GM12878 (cell line): ENCODE data around the gene MMD. TPM values are rescaled to one million over a fixed set of nuclear protein-coding genes. Genes with fewer than 3 reads are reported as not detected.
A peak's percentile ranks its signal among the peaks of the same experiment; 100 is the strongest.

Experiments
- ATAC-seq: fragments of 200-7000 bp; cut with Tn5 transposase; 3 replicates; pipeline ENCODE4 v1.9.1; 2020; ENCODE audit warnings: mild to moderate bottlenecking, moderate library complexity
- BruUV-seq: library from RNA; stranded (reverse); fragments of 400-500 nt; replicated peaks from 2 replicates; lab custom pipeline; 2021; lab: Mats Ljungman, UMichigan
- CTCF ChIA-PET: fragments of 300-600 bp; sonication (Branson Sonifier 250); formaldehyde crosslinking; extraction: SDS; loops from one replicate; lab custom pipeline; 2021; ENCODE audit warnings: inconsistent platforms; lab: Yijun Ruan, JAX
- POLR2A ChIA-PET: fragments of 350-600 bp; formaldehyde crosslinking; extraction: SDS; loops from one replicate; lab custom pipeline; 2021; ENCODE audit warnings: inconsistent platforms; lab: Charles Lee
- RAD21 ChIA-PET: fragments of 300-600 bp; sonication (Branson Sonifier 250); formaldehyde crosslinking; loops from one replicate; lab custom pipeline; 2023; ENCODE audit warnings: antibody characterized with exemption; ENCODE audit not compliant: unreplicated experiment; lab: Charles Lee
- SMC1A ChIA-PET: fragments of 300-600 bp; sonication (Branson Sonifier 250); formaldehyde crosslinking; loops from one replicate; lab custom pipeline; 2023; ENCODE audit not compliant: unreplicated experiment, uncharacterized antibody; lab: Charles Lee
- DNase-seq: peaks from one replicate; pipeline ENCODE4 v3.0.0-alpha.2; 2011; ENCODE audit warnings: low read depth, low spot score
- FAIRE-seq: peaks from 3 replicates; lab custom pipeline; 2011; peaks lifted over from hg19 to GRCh38; lab: Jason Lieb, UNC
- H2AFZ ChIP-seq: 2 replicates; pipeline ENCODE4 v1.6.0; 2011; ENCODE audit warnings: low read depth, low read length, control low read depth; ENCODE audit not compliant: control insufficient read depth
- H3K27ac ChIP-seq: 2 replicates; pipeline ENCODE4 v1.5.1; 2011; ENCODE audit warnings: control low read depth; ENCODE audit not compliant: control insufficient read depth, insufficient read depth
- H3K27me3 ChIP-seq, 2 experiments: replicated peaks in 1 of 2; 2 replicates each; pipeline versions ENCODE4 v1.6.0 to v1.6.1; 2011; ENCODE audit warnings: low read length in 1 of 2; ENCODE audit not compliant: control insufficient read depth in 2 of 2, insufficient read depth in 2 of 2
- H3K36me3 ChIP-seq, 2 experiments: 2 replicates each; pipeline ENCODE4 v1.5.1; 2011; ENCODE audit warnings: low read length in 1 of 2; ENCODE audit not compliant: control insufficient read depth in 2 of 2, insufficient read depth in 2 of 2
- H3K4me1 ChIP-seq: 2 replicates; pipeline ENCODE4 v1.6.1; 2011; ENCODE audit warnings: mild to moderate bottlenecking, low read length, moderate library complexity, mixed read lengths; ENCODE audit not compliant: control insufficient read depth, insufficient read depth
- H3K4me2 ChIP-seq: 2 replicates; pipeline ENCODE4 v1.6.0; 2011; ENCODE audit warnings: control low read depth; ENCODE audit not compliant: control insufficient read depth, insufficient read depth
- H3K4me3 ChIP-seq: fragments of 200-600 bp; sonication (generic); 2 replicates; pipeline ENCODE4 v1.5.1; 2016
- H3K79me2 ChIP-seq: 2 replicates; pipeline ENCODE4 v1.6.0; 2011; ENCODE audit warnings: low read length; ENCODE audit not compliant: control insufficient read depth, insufficient read depth
- H3K9ac ChIP-seq: 2 replicates; pipeline ENCODE4 v1.8.0; 2011; ENCODE audit warnings: low read length, control low read depth, mixed read lengths; ENCODE audit not compliant: control insufficient read depth, insufficient read depth
- H3K9me3 ChIP-seq: replicated peaks from 3 replicates; pipeline ENCODE4 v1.5.1; 2011; ENCODE audit warnings: mild to moderate bottlenecking, low read length; ENCODE audit not compliant: control insufficient read depth, insufficient read depth
- H4K20me1 ChIP-seq: 2 replicates; pipeline ENCODE4 v1.6.0; 2011; ENCODE audit not compliant: control insufficient read depth, insufficient read depth
- BCL3 ChIP-seq: IDR thresholded peaks from 2 replicates; pipeline ENCODE4 v1.6.1; 2011; ENCODE audit warnings: borderline replicate concordance, low read depth, mild to moderate bottlenecking, moderate library complexity, low read length; ENCODE audit not compliant: insufficient read depth, poor library complexity, severe bottlenecking
- BHLHE40 ChIP-seq, 2 experiments: fragments of 450-650 bp in 1 of 2; IDR thresholded peaks; 2 replicates each; pipeline ENCODE4 v1.6.1; 2011 to 2017; ENCODE audit warnings: low read depth in 2 of 2, borderline replicate concordance in 1 of 2, improper control_type of control experiment in 1 of 2, low read length in 1 of 2, mild to moderate bottlenecking in 1 of 2
- CHD2 ChIP-seq: IDR thresholded peaks from 2 replicates; pipeline ENCODE4 v1.6.1; 2011; ENCODE audit warnings: low read depth, low read length, improper control_type of control experiment, borderline replicate concordance
- CREM ChIP-seq: IDR thresholded peaks from 2 replicates; pipeline ENCODE4 v1.6.1; 2014; ENCODE audit warnings: antibody characterized with exemption, low read depth
- KAT2A ChIP-seq: conservative IDR thresholded peaks from 2 replicates; pipeline ENCODE4 v1.6.1; 2011; ENCODE audit warnings: low read depth, low read length; ENCODE audit not compliant: control insufficient read depth
- MEF2B ChIP-seq: fragments of 450-650 bp; IDR thresholded peaks from 2 replicates; pipeline ENCODE4 v1.6.1; 2018; ENCODE audit warnings: mild to moderate bottlenecking, moderate library complexity; ENCODE audit not compliant: partially characterized antibody, poor library complexity, severe bottlenecking
- PRDM15 ChIP-seq: fragments of 450-650 bp; formaldehyde crosslinking; IDR thresholded peaks from 2 replicates; pipeline ENCODE4 v1.4.0; 2020; ENCODE audit warnings: mild to moderate bottlenecking, moderate library complexity
- TARDBP ChIP-seq: IDR thresholded peaks from 2 replicates; pipeline ENCODE4 v1.6.1; 2016; ENCODE audit warnings: borderline replicate concordance
- WGBS: methylation state at CpG from one replicate; pipeline ENCODE4 v1.1.6; 2016; ENCODE audit warnings: low lambda C conversion rate; ENCODE audit not compliant: insufficient replicate concordance, insufficient coverage; ENCODE audit errors: missing lambda C conversion rate; 5-methylcytosine and 5-hydroxymethylcytosine counted together
- in situ Hi-C: fragments of 300-500 bp; cut with MboI; formaldehyde crosslinking; loops from 9 replicates; pipeline ENCODE4 v1.14.3; 2018; ENCODE audit warnings: mixed read lengths
- intact Hi-C: fragments of 100-400 bp; cut with micrococcal nuclease; formaldehyde crosslinking; loops from one replicate; pipeline ENCODE4 v1.14.2; 2022; ENCODE audit not compliant: unreplicated experiment
- polyA plus RNA-seq, 11 experiments: library from polyadenylated mRNA; depleted of rRNA in 4 of 11; unstranded in 6 of 11; stranded (reverse) in 5 of 11; fragments of >200 nt; fragmentation: Nextera tagmentation in 4 of 11; fragmentation: Illumina TruSeq in 1 of 11; extraction: Ambion mirVana in 4 of 11; extraction: Trizol in 1 of 11; gene quantifications; 1 replicate in 1 of 11; 2 replicates in 10 of 11; pipeline versions ENCODE4 v1.2.1 to v1.2.3, GENCODE V29; 2011 to 2016; ENCODE audit warnings: inconsistent platforms in 2 of 11, missing spikeins in 2 of 11, low read depth in 1 of 11
- total RNA-seq, 4 experiments: library from RNA; depleted of rRNA in 3 of 4; stranded (reverse); fragments of >200 nt in 3 of 4; fragmentation: Illumina TruSeq in 1 of 4; extraction: Trizol in 1 of 4; gene quantifications; 2 replicates each; pipeline versions ENCODE4 v1.2.1 to v1.2.3, GENCODE V29; 2013 to 2021

MMD gene
- total and polyA plus RNA-seq, 10 of the 15 experiments (the other 5 are each of a cell fraction or from before 2014, with no cell fraction given): 8.0 to 46.7 (median 22.3) TPM

GRCh38 chr17:55427587-55427882 is 5.9 kb upstream of the MMD start:
- intact Hi-C loops: loop anchor here (1.0 kb wide), 1 partner anchor 10 kb away; no protein-coding TSS in a partner anchor

GRCh38 chr17:55426851-55427586 is 5.4 kb upstream of the MMD start:
- Histone ChIP-seq H3K4me1 (peaks cover 49% of the 10 kb centered on the region), H3K27ac (peak overlapping the region; percentile 76), H3K36me3 (no peaks in the 10 kb centered on the region), H3K9ac (no peak overlapping the region), H3K79me2 (peaks cover 3% of the 10 kb centered on the region; the same call in 1 of the 2 replicates), H3K4me2 (peak overlapping the region; percentile 61), H4K20me1 (no peaks in the 10 kb centered on the region), H3K27me3 (no peaks in the 10 kb centered on the region), H2AFZ (peak overlapping the region; percentile 46), H3K4me3 (no peak overlapping the region), H3K9me3 (no peaks in the 10 kb centered on the region)
- ATAC-seq: peak; percentile 84
- BruUV-seq: no TSS peak
- SMC1A ChIA-PET: interaction anchor here (0.9 to 17.7 kb wide), 7 partner anchors 6 to 83 kb away, joined by 3 to 359 read pairs (median 5); partner anchors contain the start of gene MMD
- CTCF ChIA-PET: interaction anchor here (3.4 kb wide), 1 partner anchor 10 kb away, joined by 21 read pairs; no protein-coding TSS in a partner anchor
- no peak for FAIRE-seq
- in situ Hi-C loops: no loop called here
- RAD21 ChIA-PET: interaction anchor here (0.9 to 4.1 kb wide), 6 partner anchors 9 to 72 kb away, joined by 3 to 36 read pairs (median 5); no protein-coding TSS in a partner anchor
- WGBS: 3% methylated on average over 2 of the region's 2 CpGs
- POLR2A ChIA-PET: interaction anchor here (0.8 to 2.8 kb wide), 5 partner anchors 9 to 400 kb away, joined by 3 to 28 read pairs (median 3); no protein-coding TSS in a partner anchor
- intact Hi-C loops: loop anchor here (1.0 kb wide), 1 partner anchor 10 kb away; no protein-coding TSS in a partner anchor
- DNase-seq: no peak
- no peak for TF ChIP-seq KAT2A
- TF ChIP-seq CREM: peak; percentile 51
- TF ChIP-seq MEF2B: peak; percentile 59
- TF ChIP-seq CHD2: peak; percentile 10; the same call in 1 of the 2 replicates
- no peak for TF ChIP-seq BCL3
- 0 out of 2 replicates have a peak, but pooled peaks have one; percentile 9 for TF ChIP-seq PRDM15 (CRISPR knock-in tag)
- TF ChIP-seq BHLHE40 (IDR thresholded peaks at IDR 0.05; ENCODE audit: borderline replicate concordance in 1 of 2, low read depth in 2 of 2, low read length in 1 of 2): peak in 1 of 2 experiments; percentile 18; a peak in 1 of 4 replicates

More at GRCh38 chr17:55427587-55427882, 5.9 kb upstream of the MMD start:
- ATAC-seq (peak; percentile 62), DNase-seq (no peak), FAIRE-seq (no peak)
- Histone ChIP-seq H3K36me3 (no peaks in the 10 kb centered on the region), H3K4me3 (no peak overlapping the region), H3K9ac (no peak overlapping the region), H3K27me3 (no peaks in the 10 kb centered on the region), H3K4me2 (peak overlapping the region; percentile 61), H3K9me3 (no peaks in the 10 kb centered on the region), H3K27ac (peak overlapping the region; percentile 76), H4K20me1 (no peaks in the 10 kb centered on the region), H2AFZ (peak overlapping the region; percentile 46), H3K79me2 (no peaks in the 10 kb centered on the region), H3K4me1 (peaks cover 48% of the 10 kb centered on the region)
- BruUV-seq: no TSS peak
- RAD21 ChIA-PET: interaction anchor here (1.0 to 4.1 kb wide), 3 partner anchors 9 to 12 kb away, joined by 3 to 36 read pairs (median 25); no protein-coding TSS in a partner anchor
- POLR2A ChIA-PET: interaction anchor here (1.4 kb wide), 1 partner anchor 9 kb away, joined by 6 read pairs; no protein-coding TSS in a partner anchor
- in situ Hi-C loops: no loop called here
- CTCF ChIA-PET: interaction anchor here (3.4 kb wide), 1 partner anchor 10 kb away, joined by 21 read pairs; no protein-coding TSS in a partner anchor
- SMC1A ChIA-PET: interaction anchor here (1.0 to 17.7 kb wide), 4 partner anchors 6 to 82 kb away, joined by 3 to 359 read pairs (median 181); partner anchors contain the start of gene MMD
- 0% methylated on average over 2 of the region's 2 CpGs for WGBS
- TF ChIP-seq TARDBP (no peak), MEF2B (peak; percentile 3)
